Aorta (tissue), 5 donors: Measurements from ENCODE around the gene RPN2. TPM values are rescaled to one million over a fixed set of nuclear protein-coding genes. Genes with fewer than 3 reads are reported as not detected.

ENCODE experiments used
- ATAC-seq: fragments of 200-7000 bp; cut with Tn5 transposase; one replicate; pipeline ENCODE4 v1.9.1; 2022; ENCODE audit warnings: moderate library complexity; ENCODE audit not compliant: low FRiP score
- DNase-seq, 2 donors: peaks; one replicate each; pipeline ENCODE4 v3.0.0-alpha.2; 2020
- H3K27ac ChIP-seq, 2 donors: one replicate each; pipeline ENCODE4 v1.5.1; 2013; ENCODE audit warnings: low read length in 2 of 2, mild to moderate bottlenecking in 2 of 2, moderate library complexity in 2 of 2, control low read depth in 1 of 2, inconsistent platforms in 1 of 2, low read depth in 1 of 2
- H3K27me3 ChIP-seq, 2 donors: one replicate each; pipeline ENCODE4 v1.6.1; 2013; ENCODE audit warnings: control low read depth in 1 of 2, low read length in 1 of 2, mild to moderate bottlenecking in 1 of 2, moderate library complexity in 1 of 2; ENCODE audit not compliant: insufficient read depth in 2 of 2, control insufficient read depth in 1 of 2
- H3K36me3 ChIP-seq, 2 donors: one replicate each; pipeline ENCODE4 v1.6.1; 2013; ENCODE audit warnings: control low read depth in 1 of 2, low read length in 1 of 2, mild to moderate bottlenecking in 1 of 2; ENCODE audit not compliant: insufficient read depth in 2 of 2, control insufficient read depth in 1 of 2
- H3K4me1 ChIP-seq, 2 donors: one replicate each; pipeline ENCODE4 v1.6.1; 2013; ENCODE audit warnings: low read length in 2 of 2, control low read depth in 1 of 2, mild to moderate bottlenecking in 1 of 2, moderate library complexity in 1 of 2; ENCODE audit not compliant: insufficient read depth in 2 of 2, control insufficient read depth in 1 of 2
- H3K4me3 ChIP-seq, 2 donors: one replicate each; pipeline ENCODE4 v1.5.1; 2013; ENCODE audit warnings: low read length in 2 of 2, control low read depth in 1 of 2, mild to moderate bottlenecking in 1 of 2
- H3K9me3 ChIP-seq: one replicate; pipeline ENCODE4 v1.6.1; 2013; ENCODE audit warnings: mild to moderate bottlenecking, low read length; ENCODE audit not compliant: control insufficient read depth
- WGBS, 2 donors: extraction: QIAGEN DNeasy Blood & Tissue Kit; methylation state at CpG; one replicate each; pipeline ENCODE4 v1.1.7; 2013; 5-methylcytosine and 5-hydroxymethylcytosine counted together
- intact Hi-C, 2 donors: fragments of 100-400 bp; cut with DNase I; formaldehyde crosslinking; loops; one replicate each; pipeline versions ENCODE4 v1.14.2 to v1.15.0; 2022
- polyA plus RNA-seq, 2 donors: library from polyadenylated mRNA; stranded (reverse); fragments of 200-250 nt; gene quantifications; one replicate each; pipeline ENCODE4 v1.2.3, GENCODE V29; 2013
- total RNA-seq, 2 donors: library from RNA; stranded (reverse); fragmentation: NEBNext Ultra II Directional; extraction: Animal tissue kit (Norgen Biotek cat#: 25700); gene quantifications; one replicate each; pipeline ENCODE4 v1.2.1, GENCODE V29; 2021
- donor health status: healthy with polysubstance abuse.
- donor health status: Bipolar disorder and iron deficiency.
- donor health status: DM: no; HTN: no; CAD: no.
- donor health status: DM: no; HTN: no; CAD: no.
- donor health status: DM: yes; HTN: yes; CAD: no.

Gene RPN2
- total and polyA plus RNA-seq, 4 donors, result 47.2 to 137 (median 121) TPM

DNA sequence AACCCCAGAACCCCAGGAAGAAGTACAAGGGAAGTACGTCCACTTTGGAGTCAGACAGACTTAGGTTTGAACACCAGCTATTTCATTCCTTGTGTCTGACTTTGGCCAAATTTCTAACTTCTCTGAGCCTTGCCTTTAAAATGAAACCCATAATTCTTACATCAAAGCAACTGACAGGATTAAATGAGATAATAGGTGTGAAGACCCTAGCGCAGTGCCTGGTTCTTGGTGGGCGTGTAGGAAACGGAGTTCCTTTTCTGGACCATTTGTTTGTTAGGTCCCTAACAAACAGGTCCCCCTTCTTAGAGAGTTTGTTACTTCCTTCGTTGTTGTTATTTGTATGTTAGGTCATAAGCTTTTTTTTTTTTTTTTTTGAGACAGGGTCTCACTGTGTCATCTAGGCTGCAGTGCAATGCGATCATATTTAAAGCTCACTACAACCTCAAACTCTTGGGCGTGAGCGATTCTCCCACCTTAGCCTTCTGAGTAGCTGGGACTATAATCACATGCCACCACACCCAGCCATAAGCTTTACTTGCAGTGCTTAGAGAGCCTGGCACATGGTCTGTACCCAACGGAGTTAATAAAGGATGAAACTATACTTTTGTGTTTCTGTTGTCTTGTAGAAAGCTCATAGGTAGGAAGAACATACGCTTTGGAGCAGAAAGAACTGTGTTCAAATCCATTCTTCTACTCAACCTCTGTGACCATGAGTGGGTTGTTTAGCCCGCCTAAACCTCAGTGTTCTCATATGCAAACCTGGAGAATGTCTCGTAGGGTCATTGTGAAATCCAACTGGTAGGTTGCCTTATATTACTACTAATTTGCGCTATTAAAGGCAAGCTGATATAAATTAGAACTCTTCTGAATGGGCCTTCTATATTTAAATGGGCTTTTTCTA, 22.0 kb downstream of the RPN2 start:
- Histone ChIP-seq H3K27me3 (no peaks in the 10 kb centered on the region), H3K4me3 (no peak overlapping the region), H3K9me3 (no peaks in the 10 kb centered on the region), H3K36me3 (peaks cover 10 to 19% of the 10 kb centered on the region in 2 donors), H3K27ac (no peak overlapping the region), H3K4me1 (no peaks in the 10 kb centered on the region)
- 92 to 94% methylated on average over 13 of the region's 13 CpGs for WGBS, 2 donors
- no peak for DNase-seq
- ATAC-seq, result no peak
- intact Hi-C loops, result loop anchor here in 1 of 2 donors (5.0 kb wide), 1 partner anchor 1206 kb away; no protein-coding TSS in a partner anchor

- Histone ChIP-seq H3K27me3 (no peaks in the 10 kb centered on the region), H3K9me3 (no peaks in the 10 kb centered on the region), H3K4me3 (peak overlapping the region in 1 of 2 donors; percentile 12), H3K27ac (no peak overlapping the region), H3K36me3 (peaks cover 10 to 19% of the 10 kb centered on the region in 2 donors), H3K4me1 (no peaks in the 10 kb centered on the region)
- intact Hi-C loops, result loop anchor here in 1 of 2 donors (5.0 kb wide), 1 partner anchor 1206 kb away; no protein-coding TSS in a partner anchor
- ATAC-seq (no peak), DNase-seq (no peak)
- WGBS, 2 donors, result 25 to 42% methylated on average over 2 of the region's 2 CpGs
These were observed 22.7 kb downstream of the RPN2 start for GRCh38 chr20:37201827-37202162.

- WGBS, 2 donors, result 41 to 43% methylated on average over 6 of the region's 6 CpGs
- Histone ChIP-seq H3K9me3 (no peaks in the 10 kb centered on the region), H3K27me3 (no peaks in the 10 kb centered on the region), H3K27ac (peak overlapping the region; percentile 20 to 45), H3K36me3 (peaks cover 10 to 22% of the 10 kb centered on the region in 2 donors), H3K4me3 (peak overlapping the region in 1 of 2 donors; percentile 12), H3K4me1 (no peaks in the 10 kb centered on the region)
- DNase-seq (no peak), ATAC-seq (peak; percentile 75)
- intact Hi-C loops, result loop anchor here in 1 of 2 donors (5.0 kb wide), 1 partner anchor 1205 kb away; no protein-coding TSS in a partner anchor
These were observed 23.3 kb downstream of the RPN2 start for GRCh38 chr20:37202267-37202943.

- peaks cover 10 to 19% of the 10 kb centered on the region in 2 donors for H3K36me3 ChIP-seq
- H3K9me3 ChIP-seq, result no peaks in the 10 kb centered on the region
- intact Hi-C loops, result loop anchor here in 1 of 2 donors (5.0 kb wide), 1 partner anchor 1203 kb away; no protein-coding TSS in a partner anchor
- ATAC-seq (no peak), DNase-seq (no peak)
- H3K4me3 ChIP-seq, result no peak overlapping the region
- 39 to 43% methylated on average over 3 of the region's 3 CpGs for WGBS, 2 donors
- H3K4me1 ChIP-seq, result no peaks in the 10 kb centered on the region
- H3K27me3 ChIP-seq, result no peaks in the 10 kb centered on the region
- no peak overlapping the region for H3K27ac ChIP-seq
These were observed 24.9 kb downstream of the RPN2 start for GRCh38 chr20:37204056-37204455.

DNA sequence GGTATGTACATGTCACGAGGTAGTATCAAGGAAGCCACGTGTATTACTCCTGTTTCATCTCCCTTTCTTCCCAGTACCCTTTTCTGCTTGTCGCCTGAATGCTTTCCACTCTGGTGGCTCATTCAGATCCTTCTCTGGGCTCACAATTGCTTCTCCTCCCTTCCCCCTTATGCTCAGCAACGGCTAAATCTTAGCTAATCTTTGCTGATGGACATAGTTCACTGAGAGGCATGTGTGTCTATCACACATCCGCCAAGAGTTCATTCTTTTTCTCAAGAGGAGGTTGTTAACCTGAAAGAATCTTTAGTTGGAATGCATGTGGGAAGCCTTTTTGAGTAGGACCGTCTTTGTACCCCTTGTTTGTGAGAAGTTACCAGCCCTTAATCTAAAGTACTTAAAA, 26.0 kb downstream of the RPN2 start:
- Histone ChIP-seq H3K36me3 (peaks cover 10 to 16% of the 10 kb centered on the region in 2 donors), H3K27ac (no peak overlapping the region)
- intact Hi-C loops, result no loop called here

GRCh38 chr20:37205794-37206193, 26.7 kb downstream of the RPN2 start:
- Histone ChIP-seq H3K4me1 (no peaks in the 10 kb centered on the region), H3K27me3 (no peaks in the 10 kb centered on the region), H3K27ac (no peak overlapping the region), H3K9me3 (no peaks in the 10 kb centered on the region), H3K36me3 (peaks cover 6 to 16% of the 10 kb centered on the region in 2 donors), H3K4me3 (no peak overlapping the region)
- WGBS, 2 donors, result 41 to 45% methylated on average over 2 of the region's 2 CpGs
- intact Hi-C loops, result no loop called here
- ATAC-seq (no peak), DNase-seq (no peak)

More for the DNA sequence above, 26.0 kb downstream of the RPN2 start:
- H3K9me3 ChIP-seq, result no peaks in the 10 kb centered on the region
- H3K4me1 ChIP-seq, result no peaks in the 10 kb centered on the region
- no peaks in the 10 kb centered on the region for H3K27me3 ChIP-seq
- no peak for DNase-seq
- 75 to 82% methylated on average over 6 of the region's 6 CpGs for WGBS, 2 donors
- H3K4me3 ChIP-seq, result no peak overlapping the region
- no peak for ATAC-seq

DNA sequence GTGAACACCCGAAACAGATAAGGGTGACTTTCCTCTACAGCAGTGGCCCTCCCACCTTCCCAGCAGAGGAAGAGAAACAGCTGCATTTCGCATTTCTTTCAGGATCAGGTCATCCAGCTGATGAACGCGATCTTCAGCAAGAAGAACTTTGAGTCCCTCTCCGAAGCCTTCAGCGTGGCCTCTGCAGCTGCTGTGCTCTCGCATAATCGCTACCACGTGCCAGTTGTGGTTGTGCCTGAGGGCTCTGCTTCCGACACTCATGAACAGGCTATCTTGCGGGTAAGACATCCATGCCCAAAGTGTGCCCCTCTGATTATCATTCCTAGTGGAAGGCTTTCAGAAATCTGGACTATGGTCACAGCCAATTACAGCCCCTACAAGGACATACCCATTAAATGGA, 28.0 kb downstream of the RPN2 start:
- H3K36me3 ChIP-seq, result peaks cover 6 to 16% of the 10 kb centered on the region in 2 donors
- no peaks in the 10 kb centered on the region for H3K27me3 ChIP-seq
- no peak overlapping the region for H3K4me3 ChIP-seq
- intact Hi-C loops, result no loop called here
- no peak overlapping the region for H3K27ac ChIP-seq
- 94 to 96% methylated on average over 11 of the region's 11 CpGs for WGBS, 2 donors
- no peaks in the 10 kb centered on the region for H3K4me1 ChIP-seq
- no peaks in the 10 kb centered on the region for H3K9me3 ChIP-seq
- no peak for DNase-seq
- ATAC-seq, result no peak

GRCh38 chr20:37209193-37209592, 30.1 kb downstream of the RPN2 start:
- Histone ChIP-seq H3K9me3 (no peaks in the 10 kb centered on the region), H3K27ac (no peak overlapping the region), H3K27me3 (no peaks in the 10 kb centered on the region), H3K4me3 (no peak overlapping the region), H3K4me1 (no peaks in the 10 kb centered on the region), H3K36me3 (peaks cover 11 to 17% of the 10 kb centered on the region in 2 donors)
- ATAC-seq (no peak), DNase-seq (no peak)
- intact Hi-C loops, result no loop called here
- WGBS, 2 donors, result 96 to 97% methylated on average over 3 of the region's 3 CpGs
